ENCODE results near the gene NDRG2. TPM values are rescaled to one million over a fixed set of nuclear protein-coding genes. Genes with fewer than 3 reads are reported as not detected.

NDRG2 gene
- total and polyA plus RNA-seq, 2 experiments from 2014 or later = 0.28 to 2.8 TPM

GRCh38 chr14:21026988-21027315, 2.1 kb upstream of the NDRG2 start:
- Histone ChIP-seq H3K9me2 (ENCODE audit: insufficient read depth) (no peaks in the 10 kb centered on the region), H3K27me3 (replicated peaks; ENCODE audit: insufficient read depth) (peaks cover 32% of the 10 kb centered on the region), H3K4me3 (no peak overlapping the region), H3F3A (ENCODE audit: insufficient read depth) (no peaks in the 10 kb centered on the region), H4K20me1 (ENCODE audit: insufficient read depth) (no peaks in the 10 kb centered on the region), H3K36me3 (ENCODE audit: low read depth) (no peaks in the 10 kb centered on the region), H3K27ac (no peak overlapping the region), H3K9ac (no peak overlapping the region), H2AFZ (no peak overlapping the region), H3K9me3 (ENCODE audit: low read depth) (no peaks in the 10 kb centered on the region), H3K4me2 (ENCODE audit: unreplicated experiment) (no peak overlapping the region), H3K4me1 (ENCODE audit: insufficient read depth) (no peaks in the 10 kb centered on the region), H3K79me2 (ENCODE audit: insufficient read depth) (no peaks in the 10 kb centered on the region)
- no peak for TF ChIP-seq EZH2phosphoT487 (IDR thresholded peaks at IDR 0.05; ENCODE audit: insufficient read depth, low read depth)
- TF ChIP-seq EZH2 (IDR thresholded peaks at IDR 0.05; ENCODE audit: insufficient read depth, poor library complexity, severe bottlenecking) = no peak
- in situ Hi-C loops (cut with MboI) = no loop called here
- no peak for DNase-seq
- WGBS, 2 experiments (ENCODE audit: low coverage in 1 of 2, low lambda C conversion rate in 2 of 2, missing lambda C conversion rate in 2 of 2) = 76 to 77% methylated on average over 3 of the region's 3 CpGs

GRCh38 chr14:21026274-21026987, 1.6 kb upstream of the NDRG2 start:
- DNase-seq = no peak
- no peaks in the 10 kb centered on the region for H3K9me3 ChIP-seq (ENCODE audit: low read depth)
- no peak overlapping the region for H3K4me2 ChIP-seq (ENCODE audit: unreplicated experiment)
- H3K27ac ChIP-seq = no peak overlapping the region
- WGBS, 2 experiments (ENCODE audit: low coverage in 1 of 2, low lambda C conversion rate in 2 of 2, missing lambda C conversion rate in 2 of 2) = 74 to 76% methylated on average over 4 to 7 of the region's 7 CpGs
- in situ Hi-C loops (cut with MboI) = no loop called here
- H3K4me1 ChIP-seq (ENCODE audit: insufficient read depth) = no peaks in the 10 kb centered on the region
- TF ChIP-seq EZH2 (IDR thresholded peaks at IDR 0.05; ENCODE audit: insufficient read depth, poor library complexity, severe bottlenecking) = no peak
- no peak for TF ChIP-seq EZH2phosphoT487 (IDR thresholded peaks at IDR 0.05; ENCODE audit: insufficient read depth, low read depth)
- H3K79me2 ChIP-seq (ENCODE audit: insufficient read depth) = no peaks in the 10 kb centered on the region
- H4K20me1 ChIP-seq (ENCODE audit: insufficient read depth) = no peaks in the 10 kb centered on the region
- H2AFZ ChIP-seq = no peak overlapping the region
- H3K4me3 ChIP-seq = no peak overlapping the region
- H3K27me3 ChIP-seq (replicated peaks; ENCODE audit: insufficient read depth) = peaks cover 32% of the 10 kb centered on the region
- no peaks in the 10 kb centered on the region for H3K36me3 ChIP-seq (ENCODE audit: low read depth)
- H3F3A ChIP-seq (ENCODE audit: insufficient read depth) = no peaks in the 10 kb centered on the region
- no peak overlapping the region for H3K9ac ChIP-seq
- H3K9me2 ChIP-seq (ENCODE audit: insufficient read depth) = no peaks in the 10 kb centered on the region

DNA sequence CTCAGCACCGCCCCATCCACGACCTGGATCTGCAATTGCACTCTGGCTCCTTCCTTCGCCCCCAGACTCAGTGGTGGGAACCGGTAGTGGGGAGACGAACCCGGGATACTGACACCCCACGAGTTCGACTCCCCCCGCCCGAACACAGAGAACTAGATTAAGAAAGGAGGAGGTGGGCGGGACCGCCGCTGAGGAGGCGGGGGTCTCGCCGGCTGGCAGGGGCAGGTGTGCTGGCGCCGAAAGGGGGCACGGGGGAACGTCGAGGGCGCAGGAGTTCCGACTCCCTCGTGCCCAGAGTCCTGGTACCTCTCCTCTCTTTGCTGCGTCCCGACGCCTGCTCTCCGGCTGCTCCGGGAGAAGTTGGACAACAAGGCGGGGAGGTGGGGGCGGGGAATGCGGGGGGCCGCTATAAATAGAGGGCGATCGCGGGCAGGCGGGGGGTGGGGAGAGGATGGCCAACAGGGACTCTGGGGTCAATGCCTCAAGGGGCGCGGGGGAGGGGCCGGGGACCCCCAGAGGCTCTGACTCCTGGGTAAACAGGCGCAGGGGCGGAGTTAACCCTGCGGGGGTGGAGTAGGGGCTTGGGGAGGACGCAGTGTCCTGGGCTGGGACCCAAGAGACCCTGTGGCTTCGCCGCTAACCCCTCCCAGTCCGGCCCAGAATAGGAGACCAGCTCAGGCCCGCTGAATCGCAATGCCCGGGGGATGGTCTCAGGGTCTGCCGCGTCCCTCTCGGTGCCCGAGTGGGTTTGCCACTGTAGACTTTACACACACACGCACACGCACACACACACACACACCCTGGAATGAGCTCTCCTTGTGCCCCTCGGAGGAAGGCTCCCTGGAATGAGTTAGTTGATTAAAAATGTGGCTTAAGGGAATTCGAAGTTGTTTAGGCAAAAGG, 761 bp upstream of the NDRG2 start:
- Histone ChIP-seq H3F3A (ENCODE audit: insufficient read depth) (no peaks in the 10 kb centered on the region), H3K79me2 (ENCODE audit: insufficient read depth) (no peaks in the 10 kb centered on the region), H3K4me2 (ENCODE audit: unreplicated experiment) (peak overlapping the region; percentile 68), H3K27ac (no peak overlapping the region), H3K9ac (no peak overlapping the region), H2AFZ (no peak overlapping the region), H3K9me2 (ENCODE audit: insufficient read depth) (no peaks in the 10 kb centered on the region), H3K36me3 (ENCODE audit: low read depth) (no peaks in the 10 kb centered on the region), H4K20me1 (ENCODE audit: insufficient read depth) (no peaks in the 10 kb centered on the region), H3K27me3 (replicated peaks; ENCODE audit: insufficient read depth) (peaks cover 32% of the 10 kb centered on the region), H3K9me3 (ENCODE audit: low read depth) (no peaks in the 10 kb centered on the region), H3K4me3 (peak overlapping the region; percentile 51), H3K4me1 (ENCODE audit: insufficient read depth) (no peaks in the 10 kb centered on the region)
- TF ChIP-seq EZH2phosphoT487 (IDR thresholded peaks at IDR 0.05; ENCODE audit: insufficient read depth, low read depth) (no peak), EZH2 (IDR thresholded peaks at IDR 0.05; ENCODE audit: insufficient read depth, poor library complexity, severe bottlenecking) (peak; percentile 33)
- in situ Hi-C loops (cut with MboI) = no loop called here
- WGBS, 2 experiments (ENCODE audit: low coverage in 1 of 2, low lambda C conversion rate in 2 of 2, missing lambda C conversion rate in 2 of 2) = 8 to 12% methylated on average over 28 to 58 of the region's 58 CpGs
- DNase-seq = no peak

DNA sequence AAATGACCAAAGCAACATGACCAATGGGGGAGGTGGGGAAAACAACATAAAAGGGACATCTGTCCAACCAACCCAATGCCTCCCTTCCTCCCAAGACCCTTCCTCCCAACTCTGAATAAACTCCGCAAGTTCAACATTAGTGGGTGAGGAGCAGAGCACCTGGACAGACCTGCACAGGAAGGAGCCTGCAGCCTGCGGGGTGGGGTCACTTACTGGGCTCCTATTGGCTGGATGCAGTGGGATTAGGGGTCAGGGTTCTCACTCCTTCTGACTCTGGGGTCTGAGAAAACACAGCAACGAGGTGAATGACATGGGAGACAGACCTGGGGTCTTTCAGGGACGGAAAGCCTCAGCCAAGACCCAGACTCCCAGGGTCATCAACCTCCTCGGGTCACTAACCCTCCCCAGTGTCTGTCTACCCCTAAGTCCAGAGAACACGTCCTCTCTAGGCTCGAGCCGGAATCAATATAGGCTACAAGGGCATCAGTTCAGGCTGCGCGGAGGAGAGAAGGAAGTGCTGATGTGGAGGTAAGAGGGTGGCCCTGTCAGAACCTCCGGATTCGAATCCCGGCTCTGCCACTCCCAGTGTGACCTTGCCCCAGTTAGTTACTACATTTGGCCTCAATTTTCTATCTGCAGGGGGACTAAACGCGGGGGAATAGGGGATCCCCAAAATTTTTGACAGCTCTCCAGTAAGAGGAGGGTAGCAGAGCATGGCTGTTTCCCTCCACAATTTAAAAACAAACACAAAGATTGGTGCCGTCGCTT, 860 bp downstream of the NDRG2 start:
- H3K9ac ChIP-seq = no peak overlapping the region
- no peak overlapping the region for H3K27ac ChIP-seq
- 45 to 53% methylated on average over 15 to 17 of the region's 17 CpGs for WGBS, 2 experiments (ENCODE audit: low coverage in 1 of 2, low lambda C conversion rate in 2 of 2, missing lambda C conversion rate in 2 of 2)
- no peaks in the 10 kb centered on the region for H4K20me1 ChIP-seq (ENCODE audit: insufficient read depth)
- H3K79me2 ChIP-seq (ENCODE audit: insufficient read depth) = no peaks in the 10 kb centered on the region
- 0 out of 2 replicates have a peak overlapping the region, but pooled peaks have one; percentile 18 for H2AFZ ChIP-seq
- peak overlapping the region; percentile 68 for H3K4me2 ChIP-seq (ENCODE audit: unreplicated experiment)
- H3K4me1 ChIP-seq (ENCODE audit: insufficient read depth) = no peaks in the 10 kb centered on the region
- H3K4me3 ChIP-seq = peak overlapping the region; percentile 51; the same call in 1 of the 2 replicates
- no peaks in the 10 kb centered on the region for H3K9me3 ChIP-seq (ENCODE audit: low read depth)
- DNase-seq = no peak
- no peaks in the 10 kb centered on the region for H3F3A ChIP-seq (ENCODE audit: insufficient read depth)
- peak; percentile 81 for TF ChIP-seq EZH2 (IDR thresholded peaks at IDR 0.05; ENCODE audit: insufficient read depth, poor library complexity, severe bottlenecking)
- no peak for TF ChIP-seq EZH2phosphoT487 (IDR thresholded peaks at IDR 0.05; ENCODE audit: insufficient read depth, low read depth)
- H3K27me3 ChIP-seq (replicated peaks; ENCODE audit: insufficient read depth) = peaks cover 32% of the 10 kb centered on the region
- no peaks in the 10 kb centered on the region for H3K36me3 ChIP-seq (ENCODE audit: low read depth)
- H3K9me2 ChIP-seq (ENCODE audit: insufficient read depth) = no peaks in the 10 kb centered on the region
- in situ Hi-C loops (cut with MboI) = no loop called here
